GM19099 (cell line): ENCODE measurements around the gene MVB12A.
A peak's percentile ranks its signal among the peaks of the same experiment; 100 is the strongest.

Experiments
- POLR2A ChIP-seq: IDR thresholded peaks from 3 replicates; pipeline ENCODE4 v1.6.1; 2011; ENCODE audit warnings: low read depth; ENCODE audit not compliant: insufficient read length; ENCODE audit errors: extremely low read depth

Gene MVB12A

GRCh38 chr19:17419621-17420474 is at the start of gene MVB12A:
Gene MVB12A (plus strand): TSS chr19:17420047. CDS start chr19:17420136, 89 bp downstream.
- TF ChIP-seq POLR2A: peak; percentile 55

GRCh38 chr19:17376935-17377600 is 42.8 kb upstream of the MVB12A start, which contains the start of gene PLVAP:
Gene PLVAP (minus strand): TSS chr19:17377342. CDS start chr19:17377288, 54 bp downstream.
- TF ChIP-seq POLR2A: no peak

GRCh38 chr19:17378271-17378670 is 41.6 kb upstream of the MVB12A start:
- no peak for TF ChIP-seq POLR2A

- no peak for TF ChIP-seq POLR2A
Observed at GRCh38 chr19:17379221-17379631, 40.6 kb upstream of the MVB12A start.

- no peak for TF ChIP-seq POLR2A
Observed at GRCh38 chr19:17380426-17381138, 39.3 kb upstream of the MVB12A start.

DNA sequence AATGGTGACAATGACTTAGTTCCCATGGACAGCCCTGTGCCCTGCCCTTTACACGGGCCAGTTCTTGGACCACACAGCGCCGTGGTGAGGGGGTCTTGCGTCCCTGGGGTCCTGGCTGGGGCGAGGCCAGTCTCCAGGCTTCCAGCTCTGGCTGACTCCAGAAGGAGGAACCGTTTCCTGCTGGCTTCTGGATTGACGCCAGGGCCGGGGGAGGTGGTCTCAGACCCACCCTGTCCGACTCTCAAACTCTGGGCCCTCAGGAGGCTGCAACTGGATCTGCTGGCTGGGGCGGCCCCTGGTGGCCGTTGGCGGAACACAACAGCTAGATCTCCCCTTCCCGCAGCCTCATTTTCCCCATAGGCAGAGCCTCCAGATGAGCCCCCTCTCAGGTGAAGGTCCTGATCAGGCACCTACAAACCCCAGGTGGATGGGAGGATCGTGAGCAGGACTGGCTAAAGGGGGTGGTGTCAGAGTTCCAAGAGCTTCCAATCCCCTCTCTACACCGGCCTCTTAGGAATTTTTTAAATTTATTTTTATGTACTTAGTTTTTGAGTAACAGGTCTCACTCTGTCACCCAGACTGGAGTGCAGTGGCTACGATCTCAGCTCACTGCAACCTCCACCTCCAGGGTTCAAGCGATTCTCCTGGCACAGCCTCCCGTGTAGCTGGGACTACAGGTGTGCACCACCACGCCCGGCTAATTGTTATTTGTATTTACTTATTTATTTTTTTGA is 33.8 kb upstream of the MVB12A start:
- TF ChIP-seq POLR2A: no peak

DNA sequence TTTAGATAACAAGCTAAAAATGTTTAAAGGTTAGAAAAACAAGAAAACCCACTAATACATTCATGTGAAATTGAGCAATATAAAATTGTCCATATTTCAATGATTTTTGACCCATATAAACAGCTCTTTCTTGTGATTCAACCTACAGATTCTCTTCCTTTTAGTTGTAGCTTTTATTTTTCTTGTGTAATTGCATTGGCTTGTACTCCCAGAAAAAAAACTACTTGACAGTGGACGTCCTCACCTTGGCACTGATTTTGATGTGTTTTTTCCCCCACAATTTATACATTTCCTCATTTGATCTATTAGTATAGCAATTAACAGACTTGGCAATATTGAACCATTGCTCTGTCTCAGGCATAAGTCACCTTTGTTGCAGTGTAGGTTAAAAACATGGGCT is 30.6 kb upstream of the MVB12A start:
- no peak for TF ChIP-seq POLR2A

DNA sequence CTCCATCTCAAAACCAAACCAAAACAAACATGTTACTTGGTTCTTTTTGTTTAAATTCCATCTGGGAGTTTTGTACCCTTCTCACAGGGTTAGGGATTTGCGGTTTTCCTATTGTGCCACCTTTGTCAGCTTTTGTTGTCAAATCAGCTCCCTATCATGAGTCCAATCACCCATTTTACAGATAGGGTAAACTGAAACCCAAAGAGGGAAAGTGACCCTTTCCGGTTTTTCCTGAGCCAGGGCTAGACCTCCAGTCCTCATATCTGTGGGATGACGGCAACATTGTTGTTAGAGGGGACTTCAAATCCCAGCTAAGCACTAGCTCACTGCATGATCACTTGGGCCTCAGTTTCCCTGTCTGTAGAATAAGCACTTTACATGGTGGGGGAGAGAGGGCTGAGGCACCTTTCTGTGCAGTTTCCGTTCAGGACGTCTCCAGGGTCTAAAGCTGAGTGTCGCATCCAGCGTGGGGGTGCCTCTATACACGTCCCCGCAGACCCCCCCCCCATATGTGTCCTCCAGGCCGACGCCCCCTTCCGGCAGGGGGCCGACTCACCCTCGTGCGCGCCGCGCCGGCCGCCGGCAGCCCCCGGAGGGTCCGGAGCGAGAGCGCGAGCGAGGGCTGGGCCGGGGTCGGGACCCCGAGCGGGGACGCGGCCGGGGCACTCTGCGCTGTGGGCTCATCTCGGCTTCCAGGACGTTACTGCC is 29.7 kb upstream of the MVB12A start:
- no peak for TF ChIP-seq POLR2A

GRCh38 chr19:17390665-17391370 is 29.0 kb upstream of the MVB12A start:
- peak; percentile 36 for TF ChIP-seq POLR2A

- TF ChIP-seq POLR2A: peak; percentile 9
Observed at GRCh38 chr19:17391371-17392151, 28.3 kb upstream of the MVB12A start.

GRCh38 chr19:17393002-17393401 is 26.8 kb upstream of the MVB12A start:
- TF ChIP-seq POLR2A: no peak

- TF ChIP-seq POLR2A: no peak
Observed at GRCh38 chr19:17393914-17394313, 25.9 kb upstream of the MVB12A start, which contains the start of gene CCDC194. Gene CCDC194 (minus strand): TSS chr19:17394196. CDS start chr19:17394158, 38 bp downstream.
